Measurements from ENCODE around the gene TRAPPC12.

DNA sequence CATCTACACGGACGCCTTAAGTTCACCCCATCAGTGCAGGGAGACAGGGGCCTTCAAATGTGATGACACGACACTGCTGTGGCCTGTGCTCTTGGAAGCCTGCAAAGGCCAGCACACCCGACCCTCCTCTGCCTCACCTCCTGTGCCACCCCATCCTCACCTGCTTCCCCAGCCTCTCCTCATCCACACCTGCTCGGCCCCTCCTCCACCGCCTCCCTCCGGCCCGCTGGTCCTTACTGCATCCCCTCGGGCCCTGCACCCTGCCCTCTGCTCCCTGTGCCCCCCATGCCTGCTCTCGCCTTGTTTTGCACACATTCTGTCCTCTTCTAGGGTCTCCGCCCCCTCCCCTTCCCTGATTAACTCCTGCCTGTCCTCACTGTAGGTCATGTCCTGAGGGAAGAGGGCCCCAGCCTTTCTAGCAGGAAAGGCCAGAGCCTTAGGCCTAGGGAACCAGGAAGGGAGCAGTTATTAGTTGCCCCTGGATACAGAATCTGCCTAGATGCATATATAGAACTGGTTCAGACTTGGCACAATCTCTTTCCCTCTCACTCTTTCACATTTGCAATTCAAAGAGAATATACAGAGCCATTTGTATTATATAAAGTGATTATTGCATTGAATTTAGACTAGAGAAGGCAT is 39.4 kb downstream of the TRAPPC12 start:
- TF ChIP-seq, protein P1, sequence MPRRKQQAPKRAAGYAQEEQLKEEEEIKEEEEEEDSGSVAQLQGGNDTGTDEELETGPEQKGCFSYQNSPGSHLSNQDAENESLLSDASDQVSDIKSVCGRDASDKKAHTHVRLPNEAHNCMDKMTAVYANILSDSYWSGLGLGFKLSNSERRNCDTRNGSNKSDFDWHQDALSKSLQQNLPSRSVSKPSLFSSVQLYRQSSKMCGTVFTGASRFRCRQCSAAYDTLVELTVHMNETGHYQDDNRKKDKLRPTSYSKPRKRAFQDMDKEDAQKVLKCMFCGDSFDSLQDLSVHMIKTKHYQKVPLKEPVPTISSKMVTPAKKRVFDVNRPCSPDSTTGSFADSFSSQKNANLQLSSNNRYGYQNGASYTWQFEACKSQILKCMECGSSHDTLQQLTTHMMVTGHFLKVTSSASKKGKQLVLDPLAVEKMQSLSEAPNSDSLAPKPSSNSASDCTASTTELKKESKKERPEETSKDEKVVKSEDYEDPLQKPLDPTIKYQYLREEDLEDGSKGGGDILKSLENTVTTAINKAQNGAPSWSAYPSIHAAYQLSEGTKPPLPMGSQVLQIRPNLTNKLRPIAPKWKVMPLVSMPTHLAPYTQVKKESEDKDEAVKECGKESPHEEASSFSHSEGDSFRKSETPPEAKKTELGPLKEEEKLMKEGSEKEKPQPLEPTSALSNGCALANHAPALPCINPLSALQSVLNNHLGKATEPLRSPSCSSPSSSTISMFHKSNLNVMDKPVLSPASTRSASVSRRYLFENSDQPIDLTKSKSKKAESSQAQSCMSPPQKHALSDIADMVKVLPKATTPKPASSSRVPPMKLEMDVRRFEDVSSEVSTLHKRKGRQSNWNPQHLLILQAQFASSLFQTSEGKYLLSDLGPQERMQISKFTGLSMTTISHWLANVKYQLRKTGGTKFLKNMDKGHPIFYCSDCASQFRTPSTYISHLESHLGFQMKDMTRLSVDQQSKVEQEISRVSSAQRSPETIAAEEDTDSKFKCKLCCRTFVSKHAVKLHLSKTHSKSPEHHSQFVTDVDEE (CRISPR knock-in tag; IDR thresholded peaks at IDR 0.05): no peak
- no peak for TF ChIP-seq PPARA (CRISPR knock-in tag; IDR thresholded peaks at IDR 0.05; ENCODE audit: borderline replicate concordance)
- TF ChIP-seq OSR1 (CRISPR knock-in tag; IDR thresholded peaks at IDR 0.05): no peak
- no peak for TF ChIP-seq ESRRG (CRISPR knock-in tag; IDR thresholded peaks at IDR 0.05)
- TF ChIP-seq ARNTL (CRISPR knock-in tag; IDR thresholded peaks at IDR 0.05; ENCODE audit: borderline replicate concordance, low read depth): no peak
- no peak for TF ChIP-seq ZNF565 (CRISPR knock-in tag; conservative IDR thresholded peaks at IDR 0.05; ENCODE audit: low read depth)
- TF ChIP-seq, protein P2, sequence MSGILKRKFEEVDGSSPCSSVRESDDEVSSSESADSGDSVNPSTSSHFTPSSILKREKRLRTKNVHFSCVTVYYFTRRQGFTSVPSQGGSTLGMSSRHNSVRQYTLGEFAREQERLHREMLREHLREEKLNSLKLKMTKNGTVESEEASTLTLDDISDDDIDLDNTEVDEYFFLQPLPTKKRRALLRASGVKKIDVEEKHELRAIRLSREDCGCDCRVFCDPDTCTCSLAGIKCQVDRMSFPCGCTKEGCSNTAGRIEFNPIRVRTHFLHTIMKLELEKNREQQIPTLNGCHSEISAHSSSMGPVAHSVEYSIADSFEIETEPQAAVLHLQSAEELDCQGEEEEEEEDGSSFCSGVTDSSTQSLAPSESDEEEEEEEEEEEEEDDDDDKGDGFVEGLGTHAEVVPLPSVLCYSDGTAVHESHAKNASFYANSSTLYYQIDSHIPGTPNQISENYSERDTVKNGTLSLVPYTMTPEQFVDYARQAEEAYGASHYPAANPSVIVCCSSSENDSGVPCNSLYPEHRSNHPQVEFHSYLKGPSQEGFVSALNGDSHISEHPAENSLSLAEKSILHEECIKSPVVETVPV (CRISPR knock-in tag; IDR thresholded peaks at IDR 0.05): no peak
- no peak for TF ChIP-seq SNAI2 (CRISPR knock-in tag; IDR thresholded peaks at IDR 0.05)
- TF ChIP-seq ZFP3 (CRISPR knock-in tag; IDR thresholded peaks at IDR 0.05): no peak
- TF ChIP-seq, protein P3, sequence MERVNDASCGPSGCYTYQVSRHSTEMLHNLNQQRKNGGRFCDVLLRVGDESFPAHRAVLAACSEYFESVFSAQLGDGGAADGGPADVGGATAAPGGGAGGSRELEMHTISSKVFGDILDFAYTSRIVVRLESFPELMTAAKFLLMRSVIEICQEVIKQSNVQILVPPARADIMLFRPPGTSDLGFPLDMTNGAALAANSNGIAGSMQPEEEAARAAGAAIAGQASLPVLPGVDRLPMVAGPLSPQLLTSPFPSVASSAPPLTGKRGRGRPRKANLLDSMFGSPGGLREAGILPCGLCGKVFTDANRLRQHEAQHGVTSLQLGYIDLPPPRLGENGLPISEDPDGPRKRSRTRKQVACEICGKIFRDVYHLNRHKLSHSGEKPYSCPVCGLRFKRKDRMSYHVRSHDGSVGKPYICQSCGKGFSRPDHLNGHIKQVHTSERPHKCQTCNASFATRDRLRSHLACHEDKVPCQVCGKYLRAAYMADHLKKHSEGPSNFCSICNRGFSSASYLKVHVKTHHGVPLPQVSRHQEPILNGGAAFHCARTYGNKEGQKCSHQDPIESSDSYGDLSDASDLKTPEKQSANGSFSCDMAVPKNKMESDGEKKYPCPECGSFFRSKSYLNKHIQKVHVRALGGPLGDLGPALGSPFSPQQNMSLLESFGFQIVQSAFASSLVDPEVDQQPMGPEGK (CRISPR knock-in tag; IDR thresholded peaks at IDR 0.05; ENCODE audit: borderline replicate concordance): no peak
- no peak for TF ChIP-seq CSDC2 (CRISPR knock-in tag; IDR thresholded peaks at IDR 0.05)
- TF ChIP-seq RARB (CRISPR knock-in tag; IDR thresholded peaks at IDR 0.05): no peak

Data from SK-N-SH treated with all-trans-retinoic acid at 6 μM for 48 hours (cell line).